Activated CD4-positive, alpha-beta T cell treated with anti-CD3 and anti-CD28 coated beads for 24 hours (primary cell): ENCODE results near the gene ZNRF3.
A peak's percentile ranks its signal among the peaks of the same experiment; 100 is the strongest.
"Not testable (repeated sequence)": the region's sequence is repeated elsewhere in the genome, so short reads cannot be mapped to it uniquely, and the experiment has no call there.

Experiments used
- DNase-seq, 2 donors: peaks; one replicate each; pipeline ENCODE4 v3.0.0-alpha.2; 2020; ENCODE audit warnings: low read depth in 2 of 2

Gene ZNRF3

DNA sequence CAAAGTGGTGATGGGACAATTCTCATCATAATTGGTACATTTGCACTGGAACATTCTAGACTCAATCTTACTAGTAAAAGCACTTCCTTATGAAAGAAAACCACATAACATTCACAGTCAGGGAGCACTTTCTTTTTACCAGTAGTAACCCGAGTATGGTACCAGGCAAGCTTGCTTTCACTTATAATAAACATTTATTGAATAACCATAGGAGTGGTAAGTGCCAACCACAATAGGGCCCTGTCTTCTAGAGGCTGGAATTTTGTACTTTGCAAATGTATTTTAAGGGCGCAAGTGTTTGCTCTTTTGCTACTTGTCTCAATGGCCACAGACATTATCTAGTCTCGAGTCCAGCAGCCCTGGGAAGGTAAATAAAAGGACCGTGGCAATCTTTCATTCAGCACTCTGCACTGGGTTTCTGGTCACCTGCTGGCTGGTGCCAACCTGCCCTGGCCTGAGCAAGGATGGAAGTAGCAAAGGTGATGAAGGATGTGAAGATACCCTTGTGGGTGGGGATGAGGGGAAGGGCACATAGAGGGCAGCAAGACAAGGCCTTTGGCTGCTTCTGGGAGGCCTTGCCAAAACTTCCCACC, 154.1 kb downstream of the ZNRF3 start:
- no peak for DNase-seq

DNA sequence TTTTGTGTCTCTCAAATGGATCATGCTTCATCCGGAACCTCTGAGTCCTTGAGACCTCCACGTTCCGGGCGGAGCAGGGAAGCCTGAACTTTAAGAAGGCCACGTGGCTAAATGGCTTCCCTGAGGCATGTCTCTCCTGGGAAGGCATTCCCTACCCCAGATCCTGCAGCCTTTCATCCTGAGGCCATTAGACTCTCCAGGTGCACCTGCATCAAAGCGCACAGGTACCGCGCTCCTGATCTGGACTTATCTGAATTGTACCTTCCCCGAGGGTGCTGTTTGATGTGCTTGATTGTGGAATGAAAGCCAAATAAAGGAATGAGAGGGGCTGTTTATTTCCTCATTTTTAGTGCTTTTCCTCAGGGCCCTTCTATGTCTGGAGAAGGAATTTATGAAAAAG, 155.8 kb downstream of the ZNRF3 start:
- DNase-seq = no peak

GRCh38 chr22:29039684-29040083, 156.3 kb downstream of the ZNRF3 start:
- DNase-seq = not testable (repeated sequence)

- DNase-seq = peak; percentile 51 to 58
These were observed 157.3 kb downstream of the ZNRF3 start for GRCh38 chr22:29040385-29041275.

DNA sequence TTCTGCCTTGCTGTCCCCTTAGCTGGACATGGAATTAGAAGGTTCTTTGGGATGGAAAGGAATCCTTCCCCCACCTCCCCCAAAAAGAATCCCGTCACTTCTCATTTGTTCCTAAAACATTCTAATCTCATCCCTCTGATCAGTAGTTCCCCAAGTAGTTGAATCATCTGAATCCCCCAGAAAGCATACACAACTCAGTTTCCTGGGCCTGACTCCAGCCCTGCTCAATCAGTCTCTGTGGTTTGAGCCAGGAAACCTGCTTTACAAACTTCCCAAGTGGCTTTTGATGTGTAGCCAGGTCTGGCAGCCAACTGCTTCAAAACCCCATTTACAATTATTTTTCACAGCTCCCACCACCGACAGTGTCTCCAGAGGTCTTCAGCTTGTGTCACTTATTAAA, 158.0 kb downstream of the ZNRF3 start:
- DNase-seq = no peak

GRCh38 chr22:29043906-29044575, 160.7 kb downstream of the ZNRF3 start:
- no peak for DNase-seq

- no peak for DNase-seq
These were observed 161.3 kb downstream of the ZNRF3 start for GRCh38 chr22:29044657-29045176.

GRCh38 chr22:29048822-29049654, 165.7 kb downstream of the ZNRF3 start:
- DNase-seq = no peak

GRCh38 chr22:29049655-29050263, 166.4 kb downstream of the ZNRF3 start:
- DNase-seq = no peak

DNA sequence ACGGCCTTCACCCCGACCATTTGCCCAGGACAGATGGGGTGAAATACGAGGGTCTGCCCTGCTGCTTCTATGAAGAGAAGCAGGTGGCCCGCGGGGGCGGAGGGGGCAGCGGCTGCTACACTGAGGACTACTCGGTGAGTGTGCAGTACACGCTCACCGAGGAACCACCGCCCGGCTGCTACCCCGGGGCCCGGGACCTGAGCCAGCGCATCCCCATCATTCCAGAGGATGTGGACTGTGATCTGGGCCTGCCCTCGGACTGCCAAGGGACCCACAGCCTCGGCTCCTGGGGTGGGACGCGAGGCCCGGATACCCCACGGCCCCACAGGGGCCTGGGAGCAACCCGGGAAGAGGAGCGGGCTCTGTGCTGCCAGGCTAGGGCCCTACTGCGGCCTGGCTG, 167.1 kb downstream of the ZNRF3 start:
- no peak for DNase-seq

DNA sequence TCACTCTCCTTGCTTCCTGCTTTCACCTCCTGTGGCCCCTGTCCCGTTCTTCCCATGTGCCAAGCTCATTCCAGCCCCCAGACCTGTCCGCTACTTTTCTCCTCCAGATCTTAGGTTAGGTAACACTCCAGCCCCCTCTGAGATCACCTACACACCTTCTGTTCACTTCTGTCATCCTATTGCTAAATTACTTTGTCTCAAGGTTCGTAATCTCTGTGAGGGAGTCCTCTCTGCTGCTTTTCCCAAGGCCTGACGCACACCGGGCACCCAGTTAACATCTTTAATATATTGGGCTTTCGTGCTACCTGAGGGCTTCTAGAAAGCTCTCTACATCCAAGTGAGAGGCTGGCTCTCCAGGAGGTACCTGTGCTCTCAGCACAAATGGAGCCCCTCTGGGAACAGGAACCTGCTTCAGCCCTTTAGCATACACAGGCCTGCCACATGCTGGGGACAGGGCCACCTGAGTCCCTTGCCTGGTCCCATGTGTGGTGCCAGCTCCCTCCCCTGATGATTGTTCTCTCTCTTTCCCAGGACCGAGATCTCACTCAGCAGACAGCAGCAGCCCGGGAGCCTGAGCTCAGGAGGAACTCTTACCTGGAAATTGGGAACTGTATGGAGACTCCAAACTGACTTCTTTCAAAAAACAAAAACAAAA, 169.8 kb downstream of the ZNRF3 start:
- no peak for DNase-seq

DNA sequence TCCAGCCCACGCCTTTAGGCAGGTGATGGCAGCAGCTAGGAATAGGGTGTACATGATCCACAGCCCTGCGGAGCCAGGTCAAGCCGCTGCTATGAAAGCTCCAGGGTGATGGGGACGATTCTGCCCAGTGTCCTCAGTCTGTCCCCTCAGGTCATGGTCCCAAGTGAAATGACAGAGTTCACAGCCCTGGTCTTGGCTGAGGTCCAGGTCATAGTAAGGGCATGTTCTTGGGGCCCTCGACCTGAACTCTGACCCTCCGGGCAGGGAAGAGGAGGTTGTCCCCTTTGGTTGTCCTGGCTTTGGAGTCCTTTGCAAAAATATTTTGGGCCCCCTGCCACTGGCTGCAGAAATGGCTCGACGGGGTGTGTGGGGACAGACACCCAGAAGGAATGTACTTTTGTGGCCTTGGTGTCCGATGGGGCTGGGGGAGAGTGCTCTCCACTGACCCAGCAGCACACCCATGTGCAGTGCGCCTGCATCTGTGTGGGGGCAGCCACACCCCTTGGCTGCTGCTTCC, 170.9 kb downstream of the ZNRF3 start:
- no peak for DNase-seq

GRCh38 chr22:29055192-29055830, 171.9 kb downstream of the ZNRF3 start:
- no peak for DNase-seq

DNA sequence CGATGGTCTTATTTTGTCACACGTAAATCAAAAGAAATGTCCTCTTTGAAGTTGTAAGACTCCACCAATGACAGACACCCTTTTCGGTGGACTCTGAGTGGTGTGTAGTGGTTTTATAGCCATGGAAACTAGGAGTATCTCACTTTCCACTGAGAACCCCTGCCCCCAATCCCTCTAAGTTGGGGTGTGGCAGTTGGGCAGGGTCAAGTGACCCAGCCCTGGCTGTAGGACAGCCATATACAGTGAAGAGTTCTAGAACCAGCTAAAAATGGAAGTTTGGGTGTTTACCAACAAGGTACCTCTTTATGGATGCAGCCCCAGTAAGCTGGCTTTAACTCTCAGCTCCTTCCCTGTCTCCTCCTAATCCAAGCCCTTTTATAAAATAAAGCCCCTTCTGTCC, 173.1 kb downstream of the ZNRF3 start:
- no peak for DNase-seq

- DNase-seq = no peak
These were observed 177.0 kb downstream of the ZNRF3 start for GRCh38 chr22:29060251-29060869.

- DNase-seq = no peak
These were observed 177.6 kb downstream of the ZNRF3 start for GRCh38 chr22:29060931-29061330.

DNA sequence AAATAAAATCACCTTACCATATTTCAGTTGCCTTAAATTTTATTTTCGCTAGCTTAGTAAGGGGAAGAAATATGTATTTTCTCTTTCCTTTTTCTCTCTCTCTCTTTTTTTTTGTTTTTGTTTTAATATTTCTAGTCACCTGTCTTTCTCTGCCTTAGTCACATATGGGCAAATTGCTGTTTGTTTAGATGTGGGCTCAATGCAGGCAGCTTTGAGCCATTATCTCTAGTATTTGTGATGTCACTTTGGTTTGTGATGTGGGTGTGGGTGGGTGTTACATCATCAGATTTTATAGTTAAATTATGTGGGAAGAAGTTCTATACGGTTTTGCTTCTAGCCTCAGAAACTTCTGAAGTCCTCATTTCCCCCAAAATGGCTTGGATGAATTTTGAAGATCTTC, 178.4 kb downstream of the ZNRF3 start, which contains the start of gene C22orf31:
Gene C22orf31 (minus strand): TSS at position 59 of the 400 bp plus-strand sequence. CDS start 39 bp downstream, at position 20.
- no peak for DNase-seq

DNA sequence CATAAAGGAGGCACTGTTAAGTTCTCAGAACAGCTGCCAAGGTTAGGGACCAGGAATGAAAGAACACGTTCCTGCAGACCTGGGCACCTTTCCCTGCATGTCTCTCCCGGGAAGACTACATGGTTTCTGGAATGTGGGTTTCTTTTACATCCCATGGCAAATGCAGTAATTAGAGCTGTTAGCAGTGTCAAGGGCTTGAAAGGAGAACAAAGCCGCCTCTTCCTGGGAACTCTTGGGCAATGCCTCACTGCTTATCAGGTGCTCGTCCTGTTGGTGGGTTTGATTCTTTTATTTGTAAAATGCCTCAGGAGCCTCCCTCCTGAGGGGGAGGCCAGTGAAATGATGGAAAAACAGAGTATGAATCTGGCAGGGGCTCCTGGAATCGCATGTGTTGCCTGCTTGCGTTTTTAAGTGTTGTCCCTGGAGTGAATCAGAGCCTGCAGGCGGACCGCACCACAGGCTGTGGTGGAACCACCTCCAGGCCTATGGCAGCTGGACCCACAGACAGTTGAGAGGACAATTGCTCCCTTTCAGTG, 179.0 kb downstream of the ZNRF3 start:
- no peak for DNase-seq
